Natural killer cell (primary cell): ENCODE measurements around the gene GSTA4. TPM values are rescaled to one million over a fixed set of nuclear protein-coding genes. Genes with fewer than 3 reads are reported as not detected.
A peak's percentile ranks its signal among the peaks of the same experiment; 100 is the strongest.

Experiments used
- ATAC-seq, 3 donors: fragments of 150-1000 bp in 2 of 3; fragments of 200-7000 bp in 1 of 3; cut with Tn5 transposase; 1 replicate in 1 of 3; 2 replicates in 2 of 3; pipeline ENCODE4 v1.10.0; 2021; ENCODE audit warnings: mild to moderate bottlenecking in 2 of 3, moderate library complexity in 2 of 3
- DNase-seq, 2 donors: peaks; one replicate each; pipeline versions ENCODE4 v3.0.0 to v3.0.0-alpha.2; 2013 to 2021; ENCODE audit warnings: mixed read lengths in 1 of 2
- H3K27ac ChIP-seq: one replicate; pipeline ENCODE4 v1.5.1; 2013; ENCODE audit warnings: mild to moderate bottlenecking, low read length
- H3K27me3 ChIP-seq: one replicate; pipeline ENCODE4 v1.6.1; 2013; ENCODE audit warnings: low read length; ENCODE audit not compliant: control insufficient read depth, insufficient read depth
- H3K36me3 ChIP-seq: one replicate; pipeline ENCODE4 v1.6.1; 2013; ENCODE audit warnings: low read length; ENCODE audit not compliant: control insufficient read depth, insufficient read depth
- H3K4me1 ChIP-seq: one replicate; pipeline ENCODE4 v1.6.1; 2013; ENCODE audit warnings: low read length; ENCODE audit not compliant: control insufficient read depth, insufficient read depth
- H3K4me3 ChIP-seq: one replicate; pipeline ENCODE4 v1.5.1; 2013; ENCODE audit warnings: low read length
- H3K9me3 ChIP-seq: one replicate; pipeline ENCODE4 v1.6.1; 2013; ENCODE audit warnings: low read length; ENCODE audit not compliant: control insufficient read depth, insufficient read depth
- H3K27ac Mint-ChIP-seq, 2 donors: one replicate each; pipeline ENCODE4 v1.8.0; 2022; ENCODE audit warnings: mild to moderate bottlenecking in 2 of 2, mixed read lengths in 2 of 2, moderate library complexity in 1 of 2
- H3K27me3 Mint-ChIP-seq, 2 donors: one replicate each; pipeline ENCODE4 v1.8.0; 2022; ENCODE audit warnings: low read depth in 2 of 2, mixed read lengths in 2 of 2
- H3K36me3 Mint-ChIP-seq: one replicate; pipeline ENCODE4 v1.8.0; 2022; ENCODE audit warnings: mixed read lengths
- H3K4me1 Mint-ChIP-seq, 2 donors: one replicate each; pipeline ENCODE4 v1.8.0; 2022; ENCODE audit warnings: mixed read lengths in 2 of 2
- H3K4me3 Mint-ChIP-seq: one replicate; pipeline ENCODE4 v1.8.0; 2022; ENCODE audit warnings: mild to moderate bottlenecking, moderate library complexity, mixed read lengths
- H3K9me3 Mint-ChIP-seq, 2 donors: one replicate each; pipeline ENCODE4 v1.8.0; 2022; ENCODE audit warnings: mixed read lengths in 2 of 2
- whole genome bisulfite sequencing: methylation state at CpG from one replicate; pipeline ENCODE4 v1.1.7; 2013; ENCODE audit warnings: missing lambda C conversion rate; ENCODE audit not compliant: insufficient coverage; 5-methylcytosine and 5-hydroxymethylcytosine counted together
- intact Hi-C: fragments of 100-400 bp; cut with micrococcal nuclease; formaldehyde crosslinking; loops from one replicate; pipeline ENCODE4 v1.14.2; 2022
- total RNA-seq, 4 donors: library from RNA; stranded (reverse); fragments of 120-200 nt in 1 of 4; gene quantifications; one replicate each; pipeline versions ENCODE4 v1.2.3 to v1.2.4, GENCODE V29; 2013 to 2022
- TF ChIP-seq, protein P1 (sequence below): fragments of 200-600 bp; IDR thresholded peaks from one replicate; pipeline ENCODE4 v1.8.0; 2022; ENCODE audit warnings: antibody characterized with exemption

GSTA4 gene
- total RNA-seq, 3 donors from 2014 or later (not counting 1 experiment from before 2014, with no cell fraction given), result 0.55 to 2.5 (median 1.8) TPM

DNA sequence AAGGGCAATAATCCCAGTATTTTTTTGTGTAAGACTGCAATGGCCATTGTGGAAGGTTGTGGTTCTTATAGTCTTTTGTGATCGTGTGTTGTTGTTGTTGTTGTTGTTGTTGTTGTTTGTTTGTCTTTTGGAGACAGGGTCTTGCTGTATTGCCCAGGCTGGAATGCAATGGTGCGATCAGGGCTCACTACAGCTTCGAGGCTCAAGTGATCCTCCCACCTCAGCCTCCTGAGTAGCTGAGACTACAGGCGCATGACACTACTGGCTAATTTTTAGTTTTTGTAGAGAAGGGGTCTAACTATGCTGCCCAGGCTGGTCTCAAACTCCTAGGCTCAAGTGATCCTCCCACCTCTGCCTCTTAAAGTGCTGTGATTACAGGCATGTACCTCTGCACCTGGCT is 3.5 kb upstream of the GSTA4 start:
- 99% methylated on average over 4 of the region's 4 CpGs for WGBS
- Mint-ChIP-seq H3K36me3 (no peaks in the 10 kb centered on the region), H3K27me3 (no peaks in the 10 kb centered on the region), H3K27ac (no peak overlapping the region), H3K9me3 (no peaks in the 10 kb centered on the region), H3K4me3 (no peak overlapping the region), H3K4me1 (peaks cover 32% of the 10 kb centered on the region in 2 donors)
- Histone ChIP-seq H3K9me3 (no peaks in the 10 kb centered on the region), H3K4me1 (peaks cover 16% of the 10 kb centered on the region), H3K4me3 (no peak overlapping the region), H3K27ac (no peak overlapping the region), H3K36me3 (peaks cover 4% of the 10 kb centered on the region), H3K27me3 (no peaks in the 10 kb centered on the region)
- intact Hi-C loops, result loop anchor here (5.0 to 10.0 kb wide), 3 partner anchors 49 to 346 kb away; partner anchors contain the start of gene ELOVL5
- DNase-seq, result no peak
- ATAC-seq, result no peak
- TF ChIP-seq, protein P1, sequence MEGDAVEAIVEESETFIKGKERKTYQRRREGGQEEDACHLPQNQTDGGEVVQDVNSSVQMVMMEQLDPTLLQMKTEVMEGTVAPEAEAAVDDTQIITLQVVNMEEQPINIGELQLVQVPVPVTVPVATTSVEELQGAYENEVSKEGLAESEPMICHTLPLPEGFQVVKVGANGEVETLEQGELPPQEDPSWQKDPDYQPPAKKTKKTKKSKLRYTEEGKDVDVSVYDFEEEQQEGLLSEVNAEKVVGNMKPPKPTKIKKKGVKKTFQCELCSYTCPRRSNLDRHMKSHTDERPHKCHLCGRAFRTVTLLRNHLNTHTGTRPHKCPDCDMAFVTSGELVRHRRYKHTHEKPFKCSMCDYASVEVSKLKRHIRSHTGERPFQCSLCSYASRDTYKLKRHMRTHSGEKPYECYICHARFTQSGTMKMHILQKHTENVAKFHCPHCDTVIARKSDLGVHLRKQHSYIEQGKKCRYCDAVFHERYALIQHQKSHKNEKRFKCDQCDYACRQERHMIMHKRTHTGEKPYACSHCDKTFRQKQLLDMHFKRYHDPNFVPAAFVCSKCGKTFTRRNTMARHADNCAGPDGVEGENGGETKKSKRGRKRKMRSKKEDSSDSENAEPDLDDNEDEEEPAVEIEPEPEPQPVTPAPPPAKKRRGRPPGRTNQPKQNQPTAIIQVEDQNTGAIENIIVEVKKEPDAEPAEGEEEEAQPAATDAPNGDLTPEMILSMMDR, result no peak

DNA sequence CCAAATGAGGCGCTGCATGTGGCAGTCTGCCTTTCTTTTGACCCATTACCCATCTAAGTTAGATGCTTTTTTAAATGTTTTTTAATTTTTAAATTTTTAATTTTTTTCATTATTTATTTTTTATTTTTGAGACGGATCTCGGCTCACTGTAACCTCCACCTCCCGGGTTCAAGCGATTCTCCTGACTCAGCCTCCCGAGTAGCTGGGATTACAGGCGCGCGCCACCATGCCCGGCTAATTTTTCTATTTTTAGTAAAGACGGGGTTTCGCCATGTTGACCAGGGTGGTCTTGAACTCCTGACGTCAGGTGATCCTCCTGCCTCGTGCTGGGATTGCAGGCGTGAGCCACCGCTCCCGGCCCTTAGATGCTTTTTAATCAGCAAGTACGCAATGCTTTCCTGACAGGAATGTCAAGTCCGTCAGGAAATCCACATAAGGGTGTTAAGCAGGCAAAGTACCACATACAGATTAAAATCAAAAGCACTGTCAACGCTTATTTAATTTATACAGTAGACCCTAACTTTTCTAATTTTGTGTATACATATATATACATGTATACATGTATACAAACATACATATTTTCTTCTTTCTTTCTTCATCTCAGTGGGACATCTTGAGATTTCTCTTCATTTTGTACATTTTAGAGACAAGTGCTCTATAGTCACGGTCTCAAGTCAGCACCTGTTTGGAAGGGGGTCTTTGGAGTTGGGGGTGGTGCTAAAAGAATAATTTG is 995 bp upstream of the GSTA4 start:
- intact Hi-C loops, result loop anchor here (5.0 to 10.0 kb wide), 3 partner anchors 51 to 349 kb away; partner anchors contain the start of gene ELOVL5
- ATAC-seq (peak in 1 of 3 donors; percentile 1), DNase-seq (peak; percentile 27 to 70)
- H3K9me3 Mint-ChIP-seq, result no peaks in the 10 kb centered on the region
- H3K27ac Mint-ChIP-seq, result peak overlapping the region; percentile 95 to 99
- no peaks in the 10 kb centered on the region for H3K9me3 ChIP-seq
- H3K4me1 Mint-ChIP-seq, result peaks cover 32% of the 10 kb centered on the region in 2 donors
- TF ChIP-seq, protein P1, result no peak
- H3K27me3 Mint-ChIP-seq, result peaks cover 0 to 6% of the 10 kb centered on the region in 2 donors
- H3K36me3 Mint-ChIP-seq, result no peaks in the 10 kb centered on the region
- H3K27me3 ChIP-seq, result no peaks in the 10 kb centered on the region
- peak overlapping the region; percentile 36 for H3K27ac ChIP-seq
- WGBS, result 16% methylated on average over 19 of the region's 21 CpGs
- H3K4me3 Mint-ChIP-seq, result peak overlapping the region; percentile 92
- no peaks in the 10 kb centered on the region for H3K36me3 ChIP-seq
- H3K4me1 ChIP-seq, result peaks cover 16% of the 10 kb centered on the region
- peak overlapping the region; percentile 14 for H3K4me3 ChIP-seq

DNA sequence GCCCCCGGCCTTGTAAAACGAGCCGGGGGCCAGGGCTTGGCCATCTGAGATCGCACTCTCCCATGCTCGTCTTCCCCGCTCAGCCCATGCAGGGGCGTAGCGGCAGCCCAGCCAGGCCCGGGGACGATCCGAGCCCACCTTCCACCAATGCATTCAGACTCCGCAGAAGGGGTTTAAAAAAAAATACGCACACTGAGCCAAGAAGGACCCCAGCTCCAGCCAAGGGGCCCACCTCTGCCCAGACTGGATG is 320 bp downstream of the GSTA4 start:
- ATAC-seq (peak in 2 of 3 donors; percentile 10 to 16), DNase-seq (no peak)

More for the DNA sequence above, 320 bp downstream of the GSTA4 start:
- no peaks in the 10 kb centered on the region for H3K9me3 Mint-ChIP-seq
- peak overlapping the region; percentile 95 for H3K27ac ChIP-seq
- TF ChIP-seq, protein P1, result no peak
- WGBS, result 1% methylated on average over 13 of the region's 13 CpGs
- H3K4me1 ChIP-seq, result peaks cover 16% of the 10 kb centered on the region
- H3K4me3 Mint-ChIP-seq, result peak overlapping the region; percentile 92
- no peaks in the 10 kb centered on the region for H3K36me3 ChIP-seq
- no peaks in the 10 kb centered on the region for H3K36me3 Mint-ChIP-seq
- intact Hi-C loops, result loop anchor here (5.0 to 10.0 kb wide), 3 partner anchors 53 to 350 kb away; partner anchors contain the start of gene ELOVL5
- H3K9me3 ChIP-seq, result no peaks in the 10 kb centered on the region
- peak overlapping the region; percentile 77 for H3K4me3 ChIP-seq
- peaks cover 0 to 12% of the 10 kb centered on the region in 2 donors for H3K27me3 Mint-ChIP-seq
- H3K27me3 ChIP-seq, result no peaks in the 10 kb centered on the region
- peaks cover 32% of the 10 kb centered on the region in 2 donors for H3K4me1 Mint-ChIP-seq
- H3K27ac Mint-ChIP-seq, result peak overlapping the region; percentile 95 to 99
